Psoas muscle (tissue), 8 donors: ENCODE results near the gene TAOK3. TPM values are rescaled to one million over a fixed set of nuclear protein-coding genes. Genes with fewer than 3 reads are reported as not detected.

Source experiments
- ATAC-seq, 4 donors: fragments of 200-7000 bp; cut with Tn5 transposase; one replicate each; pipeline ENCODE4 v1.9.1; 2020; ENCODE audit warnings: moderate library complexity in 3 of 4, mild to moderate bottlenecking in 2 of 4
- DNase-seq, 2 donors: peaks; one replicate each; pipeline ENCODE4 v3.0.0-alpha.2; 2020
- H3K27ac ChIP-seq: fragments of 200-600 bp; one replicate; pipeline ENCODE4 v1.8.0; 2022
- H3K27me3 ChIP-seq, 3 donors: fragments of 200-600 bp in 1 of 3; one replicate each; pipeline versions ENCODE4 v1.6.1 to v1.8.0; 2013 to 2022; ENCODE audit warnings: low read length in 2 of 3, mild to moderate bottlenecking in 2 of 3, moderate library complexity in 1 of 3; ENCODE audit not compliant: insufficient read depth in 3 of 3
- H3K36me3 ChIP-seq, 2 donors: fragments of 200-600 bp in 1 of 2; one replicate each; pipeline versions ENCODE4 v1.6.1 to v1.8.0; 2013 to 2022; ENCODE audit warnings: low read depth in 1 of 2, mild to moderate bottlenecking in 1 of 2, moderate library complexity in 1 of 2; ENCODE audit not compliant: insufficient read depth in 1 of 2
- H3K4me1 ChIP-seq: fragments of 200-600 bp; one replicate; pipeline ENCODE4 v1.8.0; 2022
- H3K4me3 ChIP-seq: fragments of 200-600 bp; one replicate; pipeline ENCODE4 v1.8.0; 2022; ENCODE audit warnings: mild to moderate bottlenecking
- H3K9me3 ChIP-seq: fragments of 200-600 bp; one replicate; pipeline ENCODE4 v1.8.0; 2022
- WGBS, 3 donors: extraction: QIAGEN DNeasy Blood & Tissue Kit; methylation state at CpG; one replicate each; pipeline versions ENCODE4 v1.1.6 to v1.1.7; 2013; 5-methylcytosine and 5-hydroxymethylcytosine counted together
- intact Hi-C, 2 donors: fragments of 100-400 bp; cut with DNase I; formaldehyde crosslinking; loops; one replicate each; pipeline versions ENCODE4 v1.11.0 to v1.14.2; 2022
- polyA plus RNA-seq, 3 donors: library from polyadenylated mRNA; stranded (reverse); fragments of 200-250 nt; gene quantifications; one replicate each; pipeline ENCODE4 v1.2.3, GENCODE V29; 2013
- total RNA-seq, 4 donors: library from RNA; stranded (reverse); fragmentation: NEBNext Ultra II Directional in 2 of 4; extraction: Animal tissue kit (Norgen Biotek cat#: 25700) in 2 of 4; gene quantifications; one replicate each; pipeline versions ENCODE4 v1.2.1 to v1.2.4, GENCODE V29; 2021 to 2023
- TF ChIP-seq, protein P1 (sequence below): fragments of 200-600 bp; IDR thresholded peaks from one replicate; pipeline ENCODE4 v1.8.0; 2022; ENCODE audit warnings: antibody characterized with exemption
- donor health status: healthy with polysubstance abuse.
- donor health status: DM: no; HTN: no; CAD: no; lungs with moderate emphysema.
- donor health status: Bipolar disorder and iron deficiency.
- donor health status: healthy.
- donor health status: DM: yes; HTN: yes; CAD: no.
- donor health status: DM: no; HTN: no; CAD: no.
- donor health status: DM: no; HTN: no; CAD: no.
- donor health status: DM: yes; HTN: yes; CAD: no.

Gene TAOK3
- total and polyA plus RNA-seq, 7 donors: 6.5 to 22.2 (median 18.2) TPM

DNA sequence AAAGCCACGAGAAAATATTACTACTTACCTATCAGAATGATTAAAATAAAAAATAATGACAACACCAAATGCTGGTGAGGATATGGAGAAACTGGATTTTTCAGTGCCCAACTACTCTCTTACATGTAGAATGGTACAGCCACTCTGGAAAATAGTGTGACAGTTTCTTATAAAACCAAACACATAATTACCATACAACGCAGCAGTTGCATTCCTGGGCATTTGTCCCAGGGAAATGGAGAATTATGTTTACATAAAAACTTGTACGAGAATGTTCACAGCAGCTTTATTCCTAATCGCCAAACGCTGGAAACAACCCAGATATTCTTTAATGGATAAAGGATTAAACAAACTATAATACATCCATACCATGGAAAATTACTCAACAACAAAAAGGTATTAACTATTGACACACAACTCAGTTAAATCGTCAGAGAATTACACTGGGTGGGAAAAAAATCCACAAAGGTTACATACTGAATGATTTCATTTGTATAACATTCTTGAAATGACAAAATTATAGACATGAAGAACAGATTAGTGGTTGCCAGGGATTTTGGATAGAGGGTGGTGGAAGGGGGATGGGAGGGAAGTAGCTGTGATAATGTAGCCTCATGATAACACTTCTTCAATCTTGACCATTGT, 35.4 kb downstream of the TAOK3 start:
- intact Hi-C loops: no loop called here
- no peaks in the 10 kb centered on the region for H3K9me3 ChIP-seq
- WGBS, 3 donors: 50 to 55% (median 50%) methylated on average over 6 of the region's 6 CpGs
- ATAC-seq (no peak), DNase-seq (no peak)
- no peaks in the 10 kb centered on the region for H3K27me3 ChIP-seq
- no peak overlapping the region for H3K4me3 ChIP-seq
- peaks cover 4% of the 10 kb centered on the region for H3K4me1 ChIP-seq
- H3K36me3 ChIP-seq: no peaks in the 10 kb centered on the region
- TF ChIP-seq, protein P1, sequence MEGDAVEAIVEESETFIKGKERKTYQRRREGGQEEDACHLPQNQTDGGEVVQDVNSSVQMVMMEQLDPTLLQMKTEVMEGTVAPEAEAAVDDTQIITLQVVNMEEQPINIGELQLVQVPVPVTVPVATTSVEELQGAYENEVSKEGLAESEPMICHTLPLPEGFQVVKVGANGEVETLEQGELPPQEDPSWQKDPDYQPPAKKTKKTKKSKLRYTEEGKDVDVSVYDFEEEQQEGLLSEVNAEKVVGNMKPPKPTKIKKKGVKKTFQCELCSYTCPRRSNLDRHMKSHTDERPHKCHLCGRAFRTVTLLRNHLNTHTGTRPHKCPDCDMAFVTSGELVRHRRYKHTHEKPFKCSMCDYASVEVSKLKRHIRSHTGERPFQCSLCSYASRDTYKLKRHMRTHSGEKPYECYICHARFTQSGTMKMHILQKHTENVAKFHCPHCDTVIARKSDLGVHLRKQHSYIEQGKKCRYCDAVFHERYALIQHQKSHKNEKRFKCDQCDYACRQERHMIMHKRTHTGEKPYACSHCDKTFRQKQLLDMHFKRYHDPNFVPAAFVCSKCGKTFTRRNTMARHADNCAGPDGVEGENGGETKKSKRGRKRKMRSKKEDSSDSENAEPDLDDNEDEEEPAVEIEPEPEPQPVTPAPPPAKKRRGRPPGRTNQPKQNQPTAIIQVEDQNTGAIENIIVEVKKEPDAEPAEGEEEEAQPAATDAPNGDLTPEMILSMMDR: no peak
- H3K27ac ChIP-seq: no peak overlapping the region

DNA sequence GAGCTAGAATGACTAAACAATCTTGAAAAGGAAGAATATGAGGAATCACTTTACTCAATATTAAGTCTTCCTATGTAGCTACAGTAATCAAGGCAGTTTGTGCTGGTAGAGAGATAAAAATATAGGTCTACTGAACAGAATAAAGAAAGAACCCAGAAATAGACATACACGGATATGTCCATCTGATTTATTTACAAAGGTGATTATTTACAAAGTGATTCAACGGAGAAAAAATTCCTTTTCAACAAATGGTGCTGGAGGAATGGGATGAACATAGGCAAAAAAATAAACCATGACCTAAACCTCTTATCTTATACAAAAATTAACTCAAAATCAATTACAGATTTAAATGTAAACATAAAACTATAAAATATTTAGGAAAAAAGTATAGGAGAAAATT, 36.6 kb downstream of the TAOK3 start:
- 87 to 93% (median 90%) methylated on average over 2 of the region's 2 CpGs for WGBS, 3 donors
- TF ChIP-seq, protein P1: no peak
- intact Hi-C loops: no loop called here

DNA sequence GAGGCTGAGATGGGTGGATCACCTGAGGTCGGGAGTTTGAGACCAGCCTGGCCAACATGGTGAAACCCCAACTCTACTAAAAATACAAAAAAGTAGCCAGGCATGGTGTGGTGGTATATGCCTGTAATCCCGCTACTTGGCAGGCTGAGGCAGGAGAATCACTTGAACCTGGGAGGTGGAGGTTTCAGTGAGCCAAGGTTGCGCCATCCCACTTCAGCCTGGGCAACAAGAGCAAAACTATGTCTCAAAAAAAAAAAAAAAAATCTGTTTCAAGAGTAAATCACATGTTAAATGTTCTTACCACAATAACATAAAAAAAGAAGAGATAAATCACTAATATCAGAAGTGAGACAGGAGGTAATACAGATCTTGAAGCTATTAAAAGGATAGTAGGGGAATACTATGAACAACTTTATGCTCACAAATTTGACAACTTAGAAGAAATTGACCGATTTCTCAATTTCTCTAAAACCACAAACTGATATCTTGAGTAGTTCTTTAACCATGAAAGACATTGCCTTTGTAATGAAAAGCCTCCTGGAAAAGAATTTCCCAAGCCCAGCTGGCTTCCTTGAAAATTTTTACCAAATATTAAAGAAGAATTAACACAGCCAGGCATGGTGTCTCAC, 37.7 kb downstream of the TAOK3 start:
- no peak for DNase-seq
- 95 to 98% (median 95%) methylated on average over 4 of the region's 4 CpGs for WGBS, 3 donors
- Histone ChIP-seq H3K4me1 (peaks cover 7% of the 10 kb centered on the region), H3K27ac (no peak overlapping the region), H3K27me3 (no peaks in the 10 kb centered on the region), H3K4me3 (no peak overlapping the region), H3K36me3 (no peaks in the 10 kb centered on the region), H3K9me3 (no peaks in the 10 kb centered on the region)
- intact Hi-C loops: no loop called here
- TF ChIP-seq, protein P1: no peak
- no peak for ATAC-seq

More for the DNA sequence above, 36.6 kb downstream of the TAOK3 start:
- Histone ChIP-seq H3K36me3 (no peaks in the 10 kb centered on the region), H3K27me3 (no peaks in the 10 kb centered on the region), H3K4me3 (no peak overlapping the region), H3K9me3 (no peaks in the 10 kb centered on the region), H3K27ac (no peak overlapping the region), H3K4me1 (peaks cover 4% of the 10 kb centered on the region)
- ATAC-seq: no peak
- DNase-seq: no peak

DNA sequence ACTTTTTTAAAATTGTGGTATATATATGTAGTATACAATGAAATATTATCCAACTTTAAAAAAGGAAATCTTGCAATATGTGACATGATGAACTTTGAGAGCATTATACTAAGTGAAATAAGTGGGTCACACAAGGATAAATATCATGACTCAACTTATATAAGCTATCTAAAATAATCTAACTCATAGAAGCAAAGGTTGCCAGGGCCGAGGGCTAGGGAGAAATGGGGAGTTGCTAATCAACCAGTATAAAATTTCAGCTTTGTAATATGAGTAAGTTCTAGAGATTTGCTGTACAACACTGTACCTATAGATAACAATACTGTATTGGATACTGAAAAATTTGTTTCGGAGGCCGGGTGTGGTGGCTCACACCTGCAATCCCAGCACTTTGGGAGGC, 38.5 kb downstream of the TAOK3 start:
- DNase-seq (no peak), ATAC-seq (no peak)
- Histone ChIP-seq H3K4me3 (no peak overlapping the region), H3K27ac (no peak overlapping the region), H3K36me3 (no peaks in the 10 kb centered on the region), H3K9me3 (no peaks in the 10 kb centered on the region), H3K27me3 (no peaks in the 10 kb centered on the region), H3K4me1 (peaks cover 13% of the 10 kb centered on the region)
- WGBS, 3 donors: 89 to 100% (median 95%) methylated on average over 3 of the region's 3 CpGs
- intact Hi-C loops: no loop called here
- TF ChIP-seq, protein P1: no peak

DNA sequence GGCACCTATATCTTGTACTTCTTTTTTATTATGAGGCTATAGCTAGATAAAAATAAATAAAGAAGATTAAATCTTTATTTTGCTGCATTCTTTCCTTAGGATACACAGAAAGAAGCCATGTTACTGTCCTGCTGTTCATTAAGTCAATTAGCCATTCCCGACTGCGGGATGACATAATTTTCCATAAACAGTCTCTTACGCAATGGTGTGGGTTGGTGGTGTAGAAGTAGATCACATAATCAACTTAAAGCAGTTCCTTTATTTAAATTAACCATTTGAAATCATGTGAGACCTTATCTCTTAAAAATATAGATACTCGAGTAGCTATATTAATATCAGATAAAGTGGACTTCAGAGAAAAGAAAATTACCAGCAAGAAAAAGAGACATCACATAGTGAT, 40.2 kb downstream of the TAOK3 start:
- Histone ChIP-seq H3K27ac (no peak overlapping the region), H3K27me3 (no peaks in the 10 kb centered on the region), H3K4me3 (no peak overlapping the region), H3K9me3 (no peaks in the 10 kb centered on the region), H3K4me1 (peaks cover 13% of the 10 kb centered on the region), H3K36me3 (no peaks in the 10 kb centered on the region)
- 82 to 90% (median 83%) methylated on average over 4 of the region's 4 CpGs for WGBS, 3 donors
- DNase-seq (no peak), ATAC-seq (no peak)
- intact Hi-C loops: no loop called here
- TF ChIP-seq, protein P1: no peak
